DMS 273 (cell line): ENCODE results near the gene GPC4.
A peak's percentile ranks its signal among the peaks of the same experiment; 100 is the strongest.
"Not testable (repeated sequence)": the region's sequence is repeated elsewhere in the genome, so short reads cannot be mapped to it uniquely, and the experiment has no call there.

Experiments
- DNase-seq: peaks from one replicate; lab custom pipeline; 2025; ENCODE audit not compliant: unreplicated experiment; lab: John Stamatoyannopoulos, UW

Gene GPC4

DNA sequence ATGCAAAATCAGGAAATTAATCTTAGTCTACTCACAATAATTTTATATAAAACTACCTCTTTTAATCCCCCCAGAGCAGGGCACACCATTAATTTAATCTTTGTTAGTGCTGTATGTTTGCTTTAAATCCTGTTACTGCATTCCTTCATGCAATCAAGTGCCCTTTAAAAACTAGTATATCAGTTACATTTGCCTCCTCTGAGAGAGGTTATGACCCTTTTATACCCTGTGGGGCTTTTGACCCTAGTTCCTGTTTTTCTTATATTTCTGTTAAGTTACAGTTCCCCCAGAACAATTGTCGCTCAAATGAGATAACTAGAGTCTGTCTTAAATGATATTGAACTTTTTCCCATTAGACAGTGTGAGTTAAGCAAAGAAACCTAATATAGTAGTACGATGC is 46.2 kb downstream of the GPC4 start:
- no peak for DNase-seq

DNA sequence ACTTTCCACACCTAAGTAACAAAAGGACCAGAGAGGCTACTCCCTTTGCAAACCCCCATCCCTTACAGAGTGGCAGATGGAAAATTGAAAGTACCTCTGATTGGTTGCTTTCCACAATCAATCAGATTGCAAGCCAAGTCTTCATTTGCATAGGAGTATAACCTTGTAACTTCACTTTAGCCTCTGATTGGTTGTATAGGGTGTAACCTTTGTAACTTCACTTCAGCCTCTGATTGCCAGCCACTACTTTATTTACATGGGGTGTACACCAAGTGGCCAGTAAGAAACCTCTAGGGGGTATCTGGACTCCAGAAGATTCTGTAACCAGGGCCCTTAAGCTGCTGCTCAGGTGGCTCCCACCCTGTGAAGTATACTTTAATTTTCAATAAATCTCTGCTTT is 48.6 kb downstream of the GPC4 start:
- no peak for DNase-seq

DNA sequence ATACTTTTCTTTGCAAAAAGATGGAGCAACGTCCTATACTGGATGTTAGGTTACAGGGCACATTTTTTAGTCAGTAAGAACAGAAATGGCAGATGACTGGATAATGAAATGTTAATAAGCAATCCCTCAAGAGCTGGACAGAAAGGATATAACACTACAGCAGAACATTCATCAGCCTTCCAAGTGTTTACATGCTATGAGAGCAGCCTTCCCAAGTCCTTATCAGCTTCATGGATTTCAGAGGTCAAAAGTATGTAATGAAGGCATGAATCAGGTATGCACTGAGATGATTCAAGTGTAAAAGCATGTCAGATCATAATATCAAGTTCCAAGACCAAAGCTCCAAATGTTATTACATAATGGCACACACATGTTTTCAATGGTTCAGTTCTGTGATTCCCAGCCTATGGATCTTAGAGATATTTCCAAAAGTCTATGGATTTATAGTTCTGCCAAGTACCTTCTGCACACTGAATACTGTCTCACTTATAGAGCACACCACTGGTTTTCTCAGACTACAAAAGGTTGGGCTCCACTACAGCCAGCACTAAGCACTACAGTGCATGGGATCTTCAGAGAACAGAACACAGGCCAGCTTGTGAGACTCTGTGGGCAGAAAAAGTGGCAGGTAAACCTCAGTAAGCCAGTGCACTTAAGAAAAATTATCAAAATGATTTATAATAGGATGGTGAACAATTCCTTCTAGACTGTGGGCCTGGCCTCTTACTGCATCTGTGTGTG is 49.2 kb downstream of the GPC4 start:
- DNase-seq, result no peak

DNA sequence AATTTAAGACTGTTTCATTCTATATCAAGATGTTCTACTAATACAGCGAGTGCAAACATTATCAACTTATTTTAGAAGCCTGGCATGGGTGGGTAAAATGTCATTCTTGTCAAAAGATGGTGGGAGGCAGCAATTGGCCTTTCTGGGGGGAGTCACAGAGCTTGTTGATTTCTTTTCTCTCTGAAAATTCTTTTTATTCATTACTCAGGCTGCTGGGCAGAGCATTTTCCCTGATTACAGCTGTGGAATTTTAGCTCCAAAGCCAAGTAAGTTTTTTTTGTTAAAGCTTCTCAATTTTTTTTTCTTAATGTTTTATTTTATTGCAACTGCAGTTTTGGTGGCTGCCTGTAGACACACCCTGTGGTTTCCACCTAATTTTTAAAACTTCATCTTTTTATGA is 50.4 kb downstream of the GPC4 start:
- DNase-seq, result no peak

DNA sequence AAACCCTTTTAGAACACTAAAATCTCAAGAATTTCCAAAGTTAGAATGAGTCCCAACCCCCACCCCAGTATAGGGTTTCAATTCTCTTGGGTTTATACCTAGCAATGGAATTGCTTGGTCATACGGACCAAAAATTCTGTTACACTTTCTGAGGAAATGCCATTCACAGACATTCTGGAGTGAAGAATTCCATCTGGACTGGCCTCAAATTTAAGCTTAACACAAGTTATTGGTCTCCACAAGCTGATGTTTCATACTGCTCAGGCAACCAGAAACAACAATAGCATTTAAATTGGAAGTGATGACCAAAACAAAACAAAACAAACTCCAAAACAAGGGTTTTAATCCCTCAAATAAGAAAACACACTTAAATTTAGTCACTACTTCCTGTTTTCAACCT is 51.1 kb downstream of the GPC4 start:
- DNase-seq, result no peak

DNA sequence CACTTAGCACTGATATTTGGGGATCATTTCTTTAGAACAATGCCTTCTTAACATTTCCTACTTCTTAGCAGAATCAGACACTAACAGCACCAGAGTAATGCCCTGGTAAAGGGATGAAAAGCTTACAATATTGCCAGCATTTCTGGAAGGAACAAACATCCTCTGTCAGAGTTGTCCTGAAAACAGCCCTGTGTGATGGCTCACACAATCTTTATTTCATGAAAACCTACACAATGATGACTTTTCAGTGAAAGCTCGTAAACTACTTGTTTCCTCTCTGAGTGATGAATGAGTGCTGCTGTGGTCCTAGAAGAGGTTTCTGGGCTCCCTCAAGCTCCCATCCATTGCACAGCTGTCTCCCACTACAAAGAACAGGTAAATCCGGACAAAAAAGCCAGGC is 52.8 kb downstream of the GPC4 start:
- DNase-seq, result no peak

DNA sequence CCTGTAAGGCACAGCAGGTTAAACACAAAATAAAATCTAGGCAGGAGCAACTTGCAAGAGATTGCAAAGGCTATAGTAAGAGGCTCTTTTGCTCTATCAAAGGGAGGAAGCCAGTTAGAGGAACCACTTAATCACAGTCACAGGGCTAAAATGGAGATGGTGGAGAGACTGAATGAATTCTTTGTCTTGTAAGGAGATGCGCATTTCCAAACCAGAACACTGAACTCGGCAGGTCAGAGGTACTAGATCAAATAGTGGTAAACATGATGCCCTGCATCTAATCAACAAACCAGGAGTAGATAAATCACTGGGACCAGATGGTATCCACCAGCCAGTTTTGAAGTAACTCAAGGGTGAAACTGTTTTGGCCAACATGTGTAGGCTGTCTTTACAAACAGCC is 55.8 kb downstream of the GPC4 start:
- DNase-seq, result peak; percentile 39

DNA sequence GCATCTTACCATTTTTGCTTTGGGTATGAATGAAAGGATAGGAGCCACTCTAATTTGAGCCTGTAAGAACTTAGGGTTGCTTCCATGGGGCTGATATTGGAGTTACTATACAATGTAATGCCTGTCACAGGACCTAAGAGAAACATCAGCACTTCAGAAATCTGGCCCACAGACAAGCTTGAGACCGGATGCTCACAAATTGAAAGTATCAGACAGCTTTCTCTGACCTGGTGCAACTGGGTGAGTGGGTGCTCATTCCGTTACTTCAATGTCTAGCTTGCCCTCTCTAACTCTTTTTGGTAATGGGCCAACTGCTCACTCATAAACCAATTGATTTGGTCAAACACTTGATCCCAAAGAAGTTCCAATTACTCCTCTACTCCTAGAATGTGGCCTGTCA is 62.1 kb downstream of the GPC4 start:
- DNase-seq, result no peak

DNA sequence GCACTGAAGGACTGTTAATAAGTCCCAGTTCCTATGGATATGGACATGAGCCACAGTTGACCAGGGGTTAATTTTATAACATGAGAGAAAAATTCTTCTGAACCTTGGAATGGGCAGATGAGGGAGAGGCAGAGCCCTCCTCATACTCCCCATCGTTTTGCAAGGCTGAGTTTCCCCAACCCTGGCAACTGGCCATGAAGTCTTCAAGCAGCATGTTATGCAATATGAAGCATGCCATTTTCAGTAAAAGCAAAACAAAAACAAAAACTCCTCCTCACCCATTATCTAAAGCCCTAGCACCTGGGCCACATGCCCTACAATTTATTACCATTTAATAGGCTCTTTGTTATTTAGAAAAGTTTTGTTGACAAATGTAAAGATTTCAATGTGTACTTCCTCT is 64.5 kb downstream of the GPC4 start:
- DNase-seq, result peak; percentile 67

DNA sequence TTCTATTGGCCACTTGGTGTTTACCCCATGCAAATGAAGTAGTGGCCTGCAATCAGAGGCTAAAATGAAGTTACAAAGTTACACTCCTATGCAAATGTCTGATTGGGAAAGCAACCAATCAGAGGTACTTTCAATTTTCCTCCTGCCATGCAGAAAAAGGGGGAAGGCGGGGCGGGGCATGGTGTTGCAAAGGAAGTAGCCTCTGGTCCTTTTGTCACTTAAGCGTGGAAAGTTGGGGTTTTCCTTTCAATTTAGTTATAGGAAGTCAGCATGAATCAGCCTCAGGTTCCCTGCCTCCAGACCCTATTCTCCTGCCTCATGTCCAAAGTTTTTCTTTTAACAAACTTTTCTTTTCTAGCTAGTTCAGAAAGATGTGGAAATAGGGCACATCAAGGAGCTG is 69.3 kb downstream of the GPC4 start:
- DNase-seq, result no peak

DNA sequence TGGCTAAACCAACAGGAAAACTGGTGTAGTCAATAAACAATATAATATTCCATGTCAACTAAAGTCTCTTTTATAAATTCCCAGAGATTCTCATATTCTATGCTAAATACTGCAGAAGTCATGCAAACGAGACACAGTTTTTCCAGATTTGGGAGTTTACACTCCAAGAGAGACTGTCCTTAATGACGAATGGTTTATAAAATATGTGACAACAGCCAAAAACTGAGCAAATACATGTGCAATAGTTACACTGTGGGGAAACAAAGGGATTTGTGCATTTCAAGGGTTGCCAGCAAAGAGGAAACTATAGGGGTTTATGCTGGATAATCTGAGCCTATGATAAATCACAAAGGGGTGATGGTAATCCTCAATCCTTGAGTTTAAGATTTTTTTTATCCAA is 75.7 kb downstream of the GPC4 start:
- DNase-seq, result no peak

DNA sequence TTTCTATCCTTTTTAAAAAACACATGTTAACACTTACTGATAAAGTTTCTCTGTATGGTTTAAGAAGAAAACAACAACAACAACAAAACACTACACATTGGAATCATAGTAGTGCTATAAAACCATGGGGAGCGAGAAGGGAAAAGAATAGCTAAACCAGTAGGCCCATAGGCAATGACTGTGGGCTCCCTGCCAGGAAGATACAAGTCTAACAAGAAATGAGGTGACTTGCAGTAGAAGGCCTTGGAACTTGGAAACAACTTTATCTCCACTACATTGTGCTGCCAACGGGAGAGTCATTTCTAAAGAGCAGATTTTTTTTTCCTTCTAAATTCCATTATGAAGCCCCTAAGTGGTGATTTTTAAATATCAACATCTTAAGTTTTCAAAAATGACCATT is 78.0 kb downstream of the GPC4 start:
- DNase-seq, result peak; percentile 11

DNA sequence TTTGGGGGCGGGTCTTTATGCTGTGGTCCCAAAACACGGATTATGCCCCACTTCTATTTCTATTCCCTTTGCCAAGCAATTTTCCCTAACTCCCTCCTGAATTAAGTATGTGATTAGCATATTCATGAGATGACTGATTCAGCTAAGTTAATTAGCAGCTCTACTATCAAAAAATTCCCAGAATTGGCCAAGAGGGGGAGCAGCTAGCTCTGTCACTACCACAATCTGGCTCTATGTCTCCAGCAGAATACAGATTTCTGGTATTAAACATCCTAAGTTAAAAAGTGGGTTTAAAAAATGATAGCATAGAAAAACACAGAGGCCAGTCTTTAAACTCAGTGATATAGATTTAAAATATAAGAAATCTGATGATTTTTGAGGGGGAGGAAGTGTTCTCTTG is 80.3 kb downstream of the GPC4 start:
- peak; percentile 82 for DNase-seq

DNA sequence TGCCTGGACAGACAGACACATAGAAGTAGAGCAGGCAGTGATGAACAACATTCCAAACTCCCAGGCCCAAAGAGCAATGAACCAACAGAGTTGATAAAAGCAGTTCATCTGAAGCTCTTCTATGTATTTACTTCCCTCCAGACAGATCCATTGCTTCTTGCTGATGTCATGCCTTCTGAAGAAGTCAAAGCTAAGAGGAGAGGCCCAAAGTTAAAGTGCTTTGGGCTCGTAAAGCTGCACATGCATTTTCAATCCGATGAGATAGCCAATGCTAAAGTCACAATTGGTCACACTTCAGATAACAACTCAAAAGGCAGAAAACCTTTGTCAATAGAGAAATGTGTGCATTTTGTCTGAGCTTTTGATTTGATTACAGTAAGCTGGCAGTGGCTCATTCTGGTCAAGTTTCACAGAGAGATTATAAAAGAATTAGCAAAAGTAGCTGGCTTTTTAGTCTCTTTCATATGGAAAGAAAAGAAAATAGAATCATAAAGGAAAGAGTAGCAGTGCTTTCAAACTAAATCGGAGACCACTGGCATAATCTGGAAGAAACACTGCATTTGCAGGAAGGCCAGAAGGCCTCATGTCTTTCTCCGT is 82.0 kb downstream of the GPC4 start:
- DNase-seq, result no peak

DNA sequence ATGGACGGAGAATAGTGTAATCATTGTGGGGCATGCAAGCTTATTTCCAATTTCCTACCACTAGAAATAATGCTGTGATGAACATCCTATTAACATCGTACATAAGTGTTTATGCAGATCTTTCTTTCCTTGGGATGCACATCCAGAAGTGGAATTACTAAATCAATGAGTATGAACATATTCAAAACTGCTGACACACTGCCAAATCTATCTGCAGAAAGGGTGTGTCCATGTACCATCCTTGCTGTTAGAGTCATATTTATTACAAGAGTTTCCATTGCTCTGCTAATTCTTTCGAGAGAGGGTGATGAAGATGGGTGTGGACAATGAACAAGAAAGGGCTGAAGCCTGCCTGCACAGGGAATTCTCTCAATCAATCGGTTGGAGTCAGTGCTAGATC is 82.6 kb downstream of the GPC4 start:
- no peak for DNase-seq

DNA sequence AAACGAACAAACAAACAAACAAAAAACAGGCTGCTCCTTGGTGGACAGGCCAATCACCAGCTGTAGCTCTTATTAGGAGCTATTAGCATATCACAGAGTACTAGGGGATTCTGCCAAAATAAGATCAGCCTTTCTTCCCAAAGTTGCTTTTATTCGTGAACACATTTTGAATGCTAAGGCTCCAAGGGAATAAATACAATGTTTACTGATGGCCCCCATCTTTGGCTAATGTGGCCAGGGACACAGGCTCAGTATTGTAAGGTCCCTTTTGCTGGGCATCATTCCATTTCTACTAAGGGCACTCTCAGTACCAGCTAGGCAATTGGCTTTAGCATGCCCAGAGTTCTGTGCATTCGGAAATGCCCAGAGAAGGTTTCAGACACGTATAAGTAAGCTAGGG is 84.3 kb downstream of the GPC4 start:
- no peak for DNase-seq

DNA sequence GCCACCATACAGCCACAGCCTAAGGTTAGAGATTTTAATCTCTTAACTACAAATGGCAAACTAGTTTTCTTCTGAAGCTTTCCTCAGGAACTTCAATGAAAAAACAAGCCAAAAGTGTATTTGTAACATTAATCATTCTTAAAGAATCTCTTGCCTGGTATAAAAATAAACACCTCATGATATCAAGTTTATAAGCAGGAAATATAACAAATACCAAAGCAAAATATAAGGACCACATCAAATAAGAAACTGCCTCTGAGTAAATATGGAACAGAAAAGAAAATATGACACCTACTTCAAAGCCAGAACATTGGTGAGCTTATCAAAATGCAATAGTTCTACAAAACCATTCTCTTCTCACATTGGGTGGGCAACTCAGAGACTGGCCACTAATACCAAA is 89.9 kb downstream of the GPC4 start:
- DNase-seq, result no peak

DNA sequence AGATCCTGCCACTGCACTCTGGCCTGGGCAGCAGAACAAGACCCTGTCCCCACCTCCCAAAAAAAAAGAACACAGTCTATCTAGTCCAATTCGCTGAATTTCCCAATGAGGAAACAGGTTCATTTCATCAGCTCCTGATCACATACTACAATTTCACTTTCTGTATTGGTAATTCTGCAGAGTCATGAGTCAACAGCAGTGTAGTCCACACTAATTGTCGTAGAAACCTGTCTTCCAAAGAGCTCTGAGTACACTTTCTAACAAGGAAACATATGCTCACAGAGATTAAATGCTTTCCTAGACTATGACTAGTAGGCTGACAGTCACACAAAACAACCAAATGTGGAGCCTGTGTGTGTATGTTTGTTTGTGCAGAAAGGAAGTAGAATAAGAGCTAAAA is 91.9 kb downstream of the GPC4 start:
- DNase-seq, result no peak

DNA sequence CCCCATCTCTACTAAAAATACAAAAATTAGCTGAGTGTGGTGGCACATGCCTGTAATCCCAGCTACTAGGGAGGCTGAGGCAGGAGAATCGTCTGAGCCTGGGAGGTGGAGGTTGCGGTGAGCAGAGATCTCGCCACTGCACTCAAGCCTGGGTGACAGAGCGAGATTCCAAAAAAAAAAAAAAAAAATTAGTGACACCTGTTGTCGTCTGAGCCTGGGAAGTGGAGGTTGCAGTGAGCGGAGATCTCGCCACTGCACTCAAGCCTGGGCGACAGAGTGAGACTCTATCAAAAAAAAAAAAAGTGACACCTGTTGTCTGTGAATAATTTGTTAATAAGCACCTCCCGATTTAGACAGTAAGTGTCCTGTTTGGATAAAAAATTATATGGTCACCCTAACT is 93.0 kb downstream of the GPC4 start:
- DNase-seq, result not testable (repeated sequence)

DNA sequence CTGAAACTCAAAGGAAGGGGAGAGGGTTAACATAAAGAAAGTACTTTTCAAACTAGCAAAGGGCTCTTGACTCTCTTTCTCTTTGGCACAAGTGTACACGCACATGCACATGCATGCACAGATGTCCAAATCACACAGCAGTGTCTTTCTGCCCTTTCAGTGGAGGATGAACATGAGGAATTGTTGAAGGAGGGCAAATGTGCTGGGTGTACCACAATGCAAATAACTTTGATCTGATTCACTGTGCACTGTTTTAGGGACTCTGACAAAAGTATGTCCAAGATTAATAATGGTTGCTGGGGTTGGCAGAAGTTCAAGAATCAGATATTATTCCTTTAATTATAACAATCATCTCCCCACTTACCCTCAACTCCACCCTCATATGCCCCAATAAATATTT is 93.8 kb downstream of the GPC4 start:
- no peak for DNase-seq

DNA sequence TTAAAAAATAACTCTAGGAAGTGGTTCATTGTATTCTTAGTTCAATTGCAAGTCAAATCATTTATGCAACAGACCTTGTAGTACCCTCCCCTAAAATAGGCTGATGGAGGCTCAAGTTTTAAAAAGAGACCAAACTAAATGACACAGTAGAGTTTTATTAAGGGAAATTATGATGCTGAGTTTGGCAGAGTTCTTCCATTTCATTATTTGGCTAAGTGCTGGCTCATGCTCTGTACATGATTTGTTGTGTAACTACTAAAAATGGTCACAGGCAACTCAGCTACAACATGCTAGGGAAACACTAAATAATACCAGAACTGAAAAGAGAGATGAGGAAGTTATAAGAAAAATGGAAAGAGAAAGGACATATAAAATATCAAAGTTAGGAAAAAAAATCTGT is 101.0 kb downstream of the GPC4 start:
- no peak for DNase-seq

DNA sequence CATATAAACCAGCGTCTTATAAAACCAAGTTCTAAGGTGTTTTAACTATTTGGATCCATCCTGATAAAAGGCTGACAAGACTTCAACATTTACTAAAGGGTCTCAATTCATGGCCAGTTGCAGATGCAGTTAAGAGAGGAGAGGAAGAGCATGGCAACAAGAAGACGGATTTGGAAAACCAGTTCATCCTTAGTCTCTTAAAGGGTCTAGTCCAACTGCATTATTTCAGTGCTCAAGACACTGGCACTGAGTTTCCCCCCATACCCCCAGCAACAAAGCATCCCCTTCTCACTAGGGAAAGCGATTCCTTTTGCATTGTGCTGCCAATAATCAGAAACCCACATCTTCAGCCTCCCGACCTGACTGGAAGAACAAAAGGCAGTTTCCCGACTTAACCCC is 106.8 kb downstream of the GPC4 start:
- DNase-seq, result no peak
